PC-3 (cell line): Measurements from ENCODE around the gene PIGO.

Experiments used
- EZH2 ChIP-seq: fragments of 300-600 bp; sonication (generic); IDR thresholded peaks from one replicate; pipeline ENCODE4 v1.6.1; 2017; ENCODE audit warnings: antibody characterized with exemption, mild to moderate bottlenecking, low read length; ENCODE audit not compliant: unreplicated experiment
- TF ChIP-seq, protein P1 (sequence below): fragments of 300-600 bp; sonication (generic); conservative IDR thresholded peaks from 2 replicates; pipeline ENCODE4 v1.5.1; 2017; ENCODE audit warnings: antibody characterized with exemption, low read depth, mild to moderate bottlenecking, low read length

DNA sequence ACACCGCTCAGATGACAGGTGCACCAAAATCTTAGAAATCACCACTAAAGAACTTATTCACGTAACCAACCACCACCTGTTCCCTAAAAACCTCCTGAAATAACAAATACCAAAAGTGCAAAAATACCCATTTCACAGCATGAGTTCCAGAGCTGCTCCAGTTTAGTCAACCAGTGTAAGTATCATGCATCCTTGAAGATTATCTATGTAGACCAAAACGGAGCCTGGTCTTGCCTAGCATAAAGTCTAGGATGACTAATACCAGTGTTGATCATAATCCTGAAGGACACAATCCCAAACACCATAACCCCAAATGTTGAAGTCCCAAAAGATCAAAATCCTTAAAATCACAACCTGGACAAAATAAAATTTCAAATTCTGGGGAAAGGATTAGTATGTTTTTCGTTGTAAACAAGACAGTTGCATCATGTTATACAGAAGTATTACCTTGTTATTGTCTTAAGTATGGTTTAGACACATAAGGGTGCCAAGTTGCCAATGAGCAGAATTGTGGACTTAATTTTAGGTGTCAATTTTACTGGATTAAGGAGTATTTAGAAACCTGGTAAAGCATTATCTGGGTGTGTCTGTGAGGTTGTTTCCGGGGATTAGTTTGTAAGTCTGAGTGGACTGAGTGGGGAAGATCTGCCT, 42.1 kb downstream of the PIGO start:
- TF ChIP-seq, protein P1, sequence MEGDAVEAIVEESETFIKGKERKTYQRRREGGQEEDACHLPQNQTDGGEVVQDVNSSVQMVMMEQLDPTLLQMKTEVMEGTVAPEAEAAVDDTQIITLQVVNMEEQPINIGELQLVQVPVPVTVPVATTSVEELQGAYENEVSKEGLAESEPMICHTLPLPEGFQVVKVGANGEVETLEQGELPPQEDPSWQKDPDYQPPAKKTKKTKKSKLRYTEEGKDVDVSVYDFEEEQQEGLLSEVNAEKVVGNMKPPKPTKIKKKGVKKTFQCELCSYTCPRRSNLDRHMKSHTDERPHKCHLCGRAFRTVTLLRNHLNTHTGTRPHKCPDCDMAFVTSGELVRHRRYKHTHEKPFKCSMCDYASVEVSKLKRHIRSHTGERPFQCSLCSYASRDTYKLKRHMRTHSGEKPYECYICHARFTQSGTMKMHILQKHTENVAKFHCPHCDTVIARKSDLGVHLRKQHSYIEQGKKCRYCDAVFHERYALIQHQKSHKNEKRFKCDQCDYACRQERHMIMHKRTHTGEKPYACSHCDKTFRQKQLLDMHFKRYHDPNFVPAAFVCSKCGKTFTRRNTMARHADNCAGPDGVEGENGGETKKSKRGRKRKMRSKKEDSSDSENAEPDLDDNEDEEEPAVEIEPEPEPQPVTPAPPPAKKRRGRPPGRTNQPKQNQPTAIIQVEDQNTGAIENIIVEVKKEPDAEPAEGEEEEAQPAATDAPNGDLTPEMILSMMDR: no peak
- no peak for TF ChIP-seq EZH2
